OCI-LY3 (cell line): ENCODE results near the gene MARK2.

ENCODE experiments used
- EZH2phosphoT487 ChIP-seq: fragments of 200-600 bp; shearing (Covaris generic); IDR thresholded peaks from 2 replicates; pipeline ENCODE4 v1.6.1; 2018; ENCODE audit warnings: antibody characterized with exemption, mixed run types, low read depth
- TF ChIP-seq, protein P1 (sequence below): fragments of 200-600, 300-600 bp; sonication (generic); IDR thresholded peaks from 2 replicates; pipeline ENCODE4 v1.5.1; 2014; ENCODE audit warnings: antibody characterized with exemption, low read length, low read depth

DNA sequence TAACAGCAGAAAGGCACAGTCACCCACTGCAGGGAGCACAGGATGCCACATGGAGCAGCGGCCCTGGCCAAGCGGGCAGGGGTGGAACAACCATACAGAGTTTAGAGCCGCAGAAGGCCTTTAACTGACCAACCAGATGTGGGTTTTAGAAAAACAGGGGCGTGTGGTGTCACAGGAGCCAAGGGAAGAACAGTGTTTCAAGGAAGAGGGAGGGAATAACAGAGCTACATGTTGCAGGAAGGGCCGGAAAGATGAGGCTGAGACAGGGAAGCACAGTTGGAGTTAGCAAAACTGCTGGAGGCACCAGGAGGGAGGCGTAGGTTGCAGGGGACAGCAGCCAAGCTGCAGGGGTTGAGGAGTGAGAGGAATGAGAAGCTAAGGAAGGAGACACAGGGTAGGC, 92.1 kb downstream of the MARK2 start:
- TF ChIP-seq, protein P1, sequence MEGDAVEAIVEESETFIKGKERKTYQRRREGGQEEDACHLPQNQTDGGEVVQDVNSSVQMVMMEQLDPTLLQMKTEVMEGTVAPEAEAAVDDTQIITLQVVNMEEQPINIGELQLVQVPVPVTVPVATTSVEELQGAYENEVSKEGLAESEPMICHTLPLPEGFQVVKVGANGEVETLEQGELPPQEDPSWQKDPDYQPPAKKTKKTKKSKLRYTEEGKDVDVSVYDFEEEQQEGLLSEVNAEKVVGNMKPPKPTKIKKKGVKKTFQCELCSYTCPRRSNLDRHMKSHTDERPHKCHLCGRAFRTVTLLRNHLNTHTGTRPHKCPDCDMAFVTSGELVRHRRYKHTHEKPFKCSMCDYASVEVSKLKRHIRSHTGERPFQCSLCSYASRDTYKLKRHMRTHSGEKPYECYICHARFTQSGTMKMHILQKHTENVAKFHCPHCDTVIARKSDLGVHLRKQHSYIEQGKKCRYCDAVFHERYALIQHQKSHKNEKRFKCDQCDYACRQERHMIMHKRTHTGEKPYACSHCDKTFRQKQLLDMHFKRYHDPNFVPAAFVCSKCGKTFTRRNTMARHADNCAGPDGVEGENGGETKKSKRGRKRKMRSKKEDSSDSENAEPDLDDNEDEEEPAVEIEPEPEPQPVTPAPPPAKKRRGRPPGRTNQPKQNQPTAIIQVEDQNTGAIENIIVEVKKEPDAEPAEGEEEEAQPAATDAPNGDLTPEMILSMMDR = no peak
- TF ChIP-seq EZH2phosphoT487 = no peak
